GM19397 (cell line): ENCODE results near the gene TMEM221.
A peak's percentile ranks its signal among the peaks of the same experiment; 100 is the strongest.

Source experiments
- ATAC-seq: cut with Tn5 transposase; IDR thresholded peaks from one replicate; pipeline ENCODE4 v1.9.1; 2021; ENCODE audit warnings: mild to moderate bottlenecking, moderate library complexity; ENCODE audit not compliant: unreplicated experiment

The TMEM221 gene

DNA sequence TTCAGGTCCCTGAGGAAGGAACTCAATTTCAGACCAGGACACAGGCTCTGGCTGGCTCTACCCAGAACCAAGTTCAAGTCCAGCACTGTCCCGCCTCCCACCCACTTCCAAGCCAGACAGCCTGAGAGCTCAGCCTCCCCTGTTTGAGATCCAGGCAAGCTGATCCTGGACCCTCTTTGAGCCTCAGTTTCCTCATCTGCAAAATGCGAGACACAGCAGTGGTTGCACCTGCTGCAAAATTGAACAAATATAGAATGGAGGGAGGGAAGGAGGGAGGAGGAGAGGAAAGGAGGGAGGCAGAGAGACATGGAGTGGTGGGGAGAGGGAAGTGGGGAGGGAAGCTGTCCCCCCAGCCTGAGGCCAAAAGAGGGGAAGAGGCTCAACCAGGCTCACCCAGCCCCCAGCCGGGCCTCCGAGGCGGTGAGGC is 751 bp downstream of the TMEM221 start:
- ATAC-seq = no peak

DNA sequence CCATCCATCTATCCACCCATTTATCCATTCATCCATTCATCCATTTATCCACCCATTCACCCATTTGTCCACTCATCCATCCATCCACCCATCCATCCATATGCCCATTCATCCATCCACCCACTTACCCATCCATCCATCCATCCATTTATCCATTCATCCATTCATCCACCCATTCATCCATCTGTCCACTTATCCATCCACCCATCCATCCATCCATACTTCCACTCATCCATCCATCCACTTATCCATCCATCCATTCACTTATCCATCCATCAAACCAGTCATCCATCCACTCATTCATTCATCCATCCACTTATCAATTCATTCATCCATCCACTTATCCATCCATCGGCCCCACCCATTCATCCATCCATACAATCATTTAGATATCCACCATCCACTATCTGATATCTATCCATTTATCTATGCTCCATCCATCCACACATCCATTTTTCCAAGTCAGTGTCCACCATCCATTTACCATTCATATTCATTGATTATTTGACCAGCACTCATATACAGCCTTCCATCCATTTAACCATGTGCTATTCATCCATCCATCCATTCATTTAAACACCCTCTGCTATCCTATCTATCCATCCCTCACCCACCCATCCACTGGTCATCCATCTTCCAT is 2.8 kb downstream of the TMEM221 start:
- no peak for ATAC-seq

GRCh38 chr19:17441241-17442021 is 7.0 kb downstream of the TMEM221 start:
- ATAC-seq = no peak

DNA sequence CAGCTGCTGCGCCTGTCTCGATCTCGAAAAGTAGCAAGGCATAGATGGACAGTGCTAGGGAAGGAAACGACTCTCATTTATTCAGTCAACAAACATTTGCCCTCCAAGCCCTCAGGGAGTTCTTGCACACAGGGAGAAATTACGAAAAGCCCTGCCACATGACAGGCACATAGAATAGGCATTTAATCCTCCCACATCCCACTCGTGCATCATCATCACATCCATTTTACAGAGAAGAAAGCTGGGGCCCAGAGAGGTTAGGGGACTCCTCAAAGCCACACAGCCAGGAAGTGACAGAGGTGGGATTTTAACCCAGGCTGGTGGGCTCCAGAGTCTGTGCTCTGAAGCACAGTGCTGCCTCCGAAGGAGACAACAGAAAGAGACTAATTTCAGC is 11.6 kb downstream of the TMEM221 start:
- no peak for ATAC-seq

- no peak for ATAC-seq
Observed at GRCh38 chr19:17436094-17436873, 12.2 kb downstream of the TMEM221 start.

DNA sequence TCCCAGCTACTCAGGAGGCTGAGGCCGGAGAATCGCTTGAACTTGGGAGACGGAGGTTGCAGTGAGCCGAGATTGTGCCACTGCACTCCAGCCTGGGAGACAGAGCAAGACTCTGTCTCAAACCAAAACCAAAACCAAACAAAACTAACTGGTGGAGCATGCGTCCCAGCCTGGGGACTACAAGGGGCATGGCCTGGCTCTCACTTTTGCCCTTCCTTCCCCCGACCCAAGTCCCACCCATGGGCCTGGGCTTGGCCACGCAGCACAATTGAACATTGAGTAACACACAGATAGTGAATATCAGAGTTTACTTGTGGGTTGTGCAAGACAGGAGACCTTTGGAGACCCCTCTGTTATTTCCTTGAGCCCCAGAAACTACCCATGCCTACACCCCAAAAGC is 13.2 kb downstream of the TMEM221 start:
- no peak for ATAC-seq

DNA sequence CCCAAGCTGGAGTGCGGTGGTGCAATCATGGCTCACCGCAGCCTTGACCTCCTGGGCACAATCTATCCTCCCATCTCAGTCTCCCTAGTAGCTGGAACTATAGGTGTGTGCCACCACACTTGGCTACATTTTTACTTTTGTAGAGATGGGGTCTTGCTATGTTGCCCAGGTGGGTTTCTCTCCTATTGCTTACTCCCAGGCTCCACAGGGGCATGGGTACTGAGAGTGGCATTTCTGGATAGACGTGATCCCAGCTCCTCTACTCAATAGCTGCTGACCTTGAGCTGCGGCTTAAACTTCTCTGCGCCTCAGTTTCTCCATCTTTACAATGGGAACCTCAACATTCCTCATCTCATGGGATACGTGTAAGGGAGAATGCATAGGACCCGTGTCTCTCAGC is 17.1 kb downstream of the TMEM221 start:
- no peak for ATAC-seq

GRCh38 chr19:17429641-17430113 is 18.8 kb downstream of the TMEM221 start:
- ATAC-seq = no peak

- ATAC-seq = no peak
Observed at GRCh38 chr19:17424743-17425365, 23.6 kb downstream of the TMEM221 start.

DNA sequence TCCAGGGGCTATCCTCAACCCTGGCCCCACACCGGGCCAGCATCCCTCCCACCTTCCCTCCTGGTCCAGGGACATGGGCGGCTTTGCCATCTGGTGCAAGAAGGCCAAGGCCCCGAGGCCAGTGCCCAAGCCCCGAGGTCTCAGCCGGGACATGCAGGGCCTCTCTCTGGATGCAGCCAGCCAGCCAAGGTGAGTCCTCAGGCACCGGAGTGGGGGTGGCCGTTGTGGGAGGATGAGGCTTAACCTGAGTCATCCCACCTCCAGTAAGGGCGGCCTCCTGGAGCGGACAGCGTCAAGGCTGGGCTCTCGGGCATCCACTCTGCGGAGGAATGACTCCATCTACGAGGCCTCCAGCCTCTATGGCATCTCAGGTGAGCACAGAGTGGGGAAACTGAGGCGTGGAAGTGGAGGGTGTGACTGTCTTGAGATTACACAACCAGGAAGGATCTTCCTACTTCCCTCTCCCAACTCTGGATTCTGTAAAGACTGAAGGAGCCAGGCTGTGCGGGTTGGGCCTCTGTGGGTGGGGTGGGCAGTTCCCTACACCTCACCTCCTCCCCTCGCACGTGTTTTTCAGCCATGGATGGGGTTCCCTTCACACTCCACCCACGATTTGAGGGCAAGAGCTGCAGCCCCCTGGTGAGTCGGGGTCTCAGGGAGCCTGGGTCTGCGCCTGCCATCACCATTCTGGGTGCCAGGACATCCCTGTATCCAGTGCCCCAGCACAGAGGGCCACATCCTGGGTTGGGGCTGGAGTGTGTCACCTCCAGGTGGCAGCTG is 24.8 kb downstream of the TMEM221 start:
- ATAC-seq = no peak

DNA sequence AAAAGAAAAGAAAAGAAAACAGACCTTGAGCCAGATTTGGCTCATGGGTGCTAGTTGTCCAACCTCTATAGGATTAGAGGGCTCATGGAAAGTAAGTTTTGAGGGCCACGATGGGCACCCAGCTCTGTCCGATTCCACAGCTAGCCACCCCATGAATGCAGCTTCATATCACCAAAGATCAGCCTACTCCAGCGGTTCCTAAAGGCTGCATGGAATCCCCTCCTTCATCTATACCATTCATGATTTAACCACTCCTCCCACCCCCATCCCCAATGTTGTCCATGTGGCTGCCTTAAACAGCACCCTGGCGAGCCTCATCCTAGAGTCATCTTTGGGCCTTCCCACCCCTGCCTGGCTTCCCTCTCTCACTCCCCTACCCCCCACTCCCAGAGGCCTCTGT is 26.5 kb downstream of the TMEM221 start:
- ATAC-seq = no peak

DNA sequence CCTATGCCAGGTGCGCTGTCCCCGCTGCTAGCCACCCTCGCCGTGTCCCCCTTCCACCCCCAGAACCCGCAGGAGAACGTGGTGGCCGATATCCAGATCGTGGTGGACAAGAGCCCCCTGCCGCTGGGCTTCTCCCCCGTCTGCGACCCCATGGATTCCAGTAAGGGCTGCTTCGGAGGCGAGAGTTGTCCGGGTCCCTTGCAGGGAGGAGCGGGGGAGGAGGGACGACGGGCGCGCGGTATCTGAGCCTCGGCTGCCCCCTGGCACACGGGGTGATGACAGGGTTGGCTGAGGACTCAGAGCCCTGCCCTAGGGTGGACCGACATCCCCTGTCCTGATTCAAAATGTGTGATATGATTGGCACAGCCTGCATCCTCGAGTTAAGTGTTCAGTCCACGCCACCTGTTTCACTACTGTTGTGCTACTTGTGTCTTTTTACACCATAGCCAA is 28.0 kb downstream of the TMEM221 start:
- peak; percentile 4 for ATAC-seq

DNA sequence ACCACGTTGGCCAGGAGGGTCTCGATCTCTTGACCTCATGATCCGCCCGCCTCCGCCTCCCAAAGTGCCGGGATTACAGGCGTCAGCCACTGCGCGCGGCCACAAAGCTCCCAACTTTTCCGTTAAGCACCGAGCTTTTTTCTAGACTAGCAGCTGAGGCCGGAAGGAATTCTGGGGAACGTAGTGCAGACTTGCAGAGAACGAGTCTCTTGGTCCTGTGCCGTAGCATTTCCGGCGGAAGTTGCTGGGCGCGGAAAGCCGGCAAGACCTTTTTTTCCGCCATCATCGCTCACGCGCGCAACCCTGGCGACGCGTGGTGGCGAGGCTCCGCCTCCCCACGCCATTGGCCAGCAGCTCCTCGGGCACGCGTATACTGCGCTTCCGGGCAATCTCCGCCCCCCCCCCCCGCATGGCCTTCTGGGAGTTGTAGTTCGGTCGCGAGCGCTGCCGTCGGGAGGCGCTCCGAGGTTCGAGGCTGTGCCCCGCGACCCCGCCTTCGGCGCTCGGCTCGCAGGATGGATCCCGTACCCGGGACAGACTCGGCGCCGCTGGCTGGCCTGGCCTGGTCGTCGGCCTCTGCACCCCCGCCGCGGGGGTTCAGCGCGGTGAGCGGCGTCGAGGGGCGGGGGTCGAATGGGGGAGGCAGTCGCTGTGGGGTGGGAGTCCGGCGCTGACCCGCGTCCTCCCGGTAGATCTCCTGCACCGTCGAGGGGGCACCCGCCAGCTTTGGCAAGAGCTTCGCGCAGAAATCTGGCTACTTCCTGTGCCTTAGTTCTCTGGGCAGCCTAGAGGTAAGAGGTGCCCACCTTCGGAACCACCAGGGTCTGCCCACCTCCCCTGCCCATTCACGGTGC is 28.6 kb downstream of the TMEM221 start, which contains the start of gene MVB12A:
Gene MVB12A, plus strand, starts transcription at position 427 of the 854 bp plus-strand sequence. Its CDS starts 89 bp downstream, at position 516.
- ATAC-seq = peak; percentile 88

DNA sequence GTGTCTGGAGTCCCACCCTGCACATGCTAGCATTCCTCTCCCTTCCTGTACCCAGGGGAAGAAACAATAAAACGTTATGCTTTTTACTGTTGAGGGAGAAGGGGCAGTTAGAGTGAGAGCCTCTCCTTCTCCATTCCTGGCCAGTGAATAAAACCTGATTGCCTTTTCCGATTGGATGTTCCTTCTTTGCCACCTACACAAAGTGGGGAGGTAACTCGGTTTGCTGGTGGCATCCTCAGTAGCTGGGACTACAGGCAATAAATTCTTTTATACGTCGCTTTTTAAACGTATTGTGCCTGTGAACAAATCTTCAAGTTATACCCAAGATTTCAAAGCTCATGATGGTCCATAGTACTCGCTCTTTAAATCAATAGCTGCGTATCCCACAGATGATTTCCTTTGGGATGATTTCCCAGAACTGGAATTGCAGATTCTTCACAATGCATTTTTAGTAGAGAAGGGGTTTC is 29.3 kb downstream of the TMEM221 start:
- no peak for ATAC-seq

GRCh38 chr19:17418710-17419109 is 29.8 kb downstream of the TMEM221 start:
- no peak for ATAC-seq

GRCh38 chr19:17415121-17415520 is 33.3 kb downstream of the TMEM221 start:
- no peak for ATAC-seq

- no peak for ATAC-seq
Observed at GRCh38 chr19:17414097-17414496, 34.4 kb downstream of the TMEM221 start.

DNA sequence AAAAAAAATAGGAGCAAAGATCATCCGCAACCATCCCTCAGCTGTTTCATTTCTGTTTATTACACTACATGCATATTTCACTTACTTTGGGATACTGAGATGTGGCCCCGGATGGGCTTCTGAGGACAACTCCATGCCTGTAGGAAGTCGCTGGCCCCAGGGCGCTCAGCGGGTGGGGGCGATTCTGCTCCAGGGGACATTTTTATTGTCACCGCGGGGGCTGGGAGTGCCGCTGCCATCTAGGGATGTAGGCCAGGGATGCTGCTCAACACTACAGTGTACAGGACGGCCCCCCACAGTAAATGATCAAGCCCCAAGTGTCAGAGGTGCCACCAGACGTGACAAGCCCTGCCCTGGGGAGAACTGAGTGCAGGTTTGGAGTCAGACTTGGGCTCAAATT is 36.7 kb downstream of the TMEM221 start:
- no peak for ATAC-seq

GRCh38 chr19:17409990-17410389 is 38.5 kb downstream of the TMEM221 start:
- no peak for ATAC-seq
